ENCODE measurements around the gene KRTAP12-3.
"Not testable (repeated sequence)": the region's sequence is repeated elsewhere in the genome, so short reads cannot be mapped to it uniquely, and the experiment has no call there.

KRTAP12-3 gene

DNA sequence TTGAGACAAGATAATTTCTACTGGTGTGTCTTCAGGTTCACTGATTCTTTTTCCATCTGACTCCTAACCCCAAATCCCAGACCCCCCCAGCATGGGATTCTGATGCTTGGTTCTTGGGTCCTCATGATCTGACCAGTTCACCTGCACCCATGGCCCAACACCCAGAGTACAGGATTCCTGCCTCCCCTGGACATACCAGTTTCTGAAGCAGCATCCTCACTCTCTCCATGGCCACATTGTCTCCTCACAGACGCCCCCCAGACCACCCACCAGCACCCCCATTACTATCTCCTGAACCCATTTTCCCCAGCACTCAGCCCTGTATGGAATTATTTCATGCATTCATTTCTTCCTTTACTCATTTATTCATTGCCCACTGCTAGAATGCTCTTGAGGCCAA is 864 bp upstream of the KRTAP12-3 start:
- Histone ChIP-seq H3K9ac (ENCODE audit: low read length) (no peak overlapping the region), H3K4me1 (ENCODE audit: control insufficient read depth, low read depth, low read length) (peaks cover 27% of the 10 kb centered on the region), H3K36me3 (ENCODE audit: control insufficient read depth, low read depth, low read length) (no peaks in the 10 kb centered on the region), H3K27ac (ENCODE audit: low read length) (no peak overlapping the region), H3K4me3 (ENCODE audit: low read length) (no peak overlapping the region), H3K9me3 (ENCODE audit: control insufficient read depth, low read depth, low read length) (no peaks in the 10 kb centered on the region), H3K27me3 (ENCODE audit: control insufficient read depth, insufficient read depth, low read length) (no peaks in the 10 kb centered on the region)

- H3K4me1 ChIP-seq (ENCODE audit: control insufficient read depth, low read depth, low read length): peaks cover 32% of the 10 kb centered on the region
- no peaks in the 10 kb centered on the region for H3K27me3 ChIP-seq (ENCODE audit: control insufficient read depth, insufficient read depth, low read length)
- H3K9me3 ChIP-seq (ENCODE audit: control insufficient read depth, low read depth, low read length): no peaks in the 10 kb centered on the region
- no peak overlapping the region for H3K9ac ChIP-seq (ENCODE audit: low read length)
- no peak overlapping the region for H3K27ac ChIP-seq (ENCODE audit: low read length)
- no peaks in the 10 kb centered on the region for H3K36me3 ChIP-seq (ENCODE audit: control insufficient read depth, low read depth, low read length)
- H3K4me3 ChIP-seq (ENCODE audit: low read length): no peak overlapping the region
Observed at GRCh38 chr21:44658541-44658910, 794 bp downstream of the KRTAP12-3 start.

- Histone ChIP-seq H3K4me1 (ENCODE audit: control insufficient read depth, low read depth, low read length) (peaks cover 32% of the 10 kb centered on the region), H3K4me3 (ENCODE audit: low read length) (no peak overlapping the region), H3K27ac (ENCODE audit: low read length) (no peak overlapping the region), H3K36me3 (ENCODE audit: control insufficient read depth, low read depth, low read length) (no peaks in the 10 kb centered on the region), H3K9ac (ENCODE audit: low read length) (no peak overlapping the region), H3K27me3 (ENCODE audit: control insufficient read depth, insufficient read depth, low read length) (no peaks in the 10 kb centered on the region), H3K9me3 (ENCODE audit: control insufficient read depth, low read depth, low read length) (no peaks in the 10 kb centered on the region)
Observed at GRCh38 chr21:44658913-44659595, 1.3 kb downstream of the KRTAP12-3 start.

DNA sequence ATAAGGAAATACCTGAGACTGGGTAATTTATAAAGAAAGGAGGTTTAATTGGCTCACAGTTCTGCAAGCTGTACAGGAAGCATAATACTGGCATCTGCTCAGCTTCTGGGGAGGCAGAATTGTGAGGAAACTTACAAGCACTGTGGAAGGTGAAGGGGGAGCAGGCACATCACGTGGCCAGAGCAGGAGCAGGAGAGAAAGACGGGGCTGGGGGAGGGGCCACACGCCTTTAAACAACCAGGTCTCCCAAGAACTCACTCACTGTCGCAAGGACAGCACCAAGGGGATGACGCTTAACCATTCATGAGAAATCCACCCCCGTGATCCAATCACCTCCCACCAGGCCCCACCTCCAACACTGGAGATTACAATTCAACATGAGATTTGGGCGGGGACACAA is 3.8 kb downstream of the KRTAP12-3 start:
- not testable (repeated sequence) for H3K9ac ChIP-seq (ENCODE audit: low read length); H3K4me3 ChIP-seq (ENCODE audit: low read length); H3K9me3 ChIP-seq (ENCODE audit: control insufficient read depth, low read depth, low read length); H3K27me3 ChIP-seq (ENCODE audit: control insufficient read depth, insufficient read depth, low read length); H3K27ac ChIP-seq (ENCODE audit: low read length); H3K36me3 ChIP-seq (ENCODE audit: control insufficient read depth, low read depth, low read length)
- peaks cover 32% of the 10 kb centered on the region for H3K4me1 ChIP-seq (ENCODE audit: control insufficient read depth, low read depth, low read length)

- Histone ChIP-seq H3K9ac (ENCODE audit: low read length) (no peak overlapping the region), H3K27ac (ENCODE audit: low read length) (no peak overlapping the region), H3K9me3 (ENCODE audit: control insufficient read depth, low read depth, low read length) (peaks cover 4% of the 10 kb centered on the region), H3K4me1 (ENCODE audit: control insufficient read depth, low read depth, low read length) (peaks cover 19% of the 10 kb centered on the region), H3K27me3 (ENCODE audit: control insufficient read depth, insufficient read depth, low read length) (no peaks in the 10 kb centered on the region), H3K4me3 (ENCODE audit: low read length) (no peak overlapping the region), H3K36me3 (ENCODE audit: control insufficient read depth, low read depth, low read length) (no peaks in the 10 kb centered on the region)
Observed at GRCh38 chr21:44664691-44665090, 7.0 kb downstream of the KRTAP12-3 start.

- H3K9me3 ChIP-seq (ENCODE audit: control insufficient read depth, low read depth, low read length): peaks cover 4% of the 10 kb centered on the region
- no peak within 1 kb of the TSS for H3K27ac ChIP-seq (ENCODE audit: low read length)
- H3K36me3 ChIP-seq (ENCODE audit: control insufficient read depth, low read depth, low read length): no peaks in the 10 kb centered on the region
- H3K4me1 ChIP-seq (ENCODE audit: control insufficient read depth, low read depth, low read length): peaks cover 6% of the 10 kb centered on the region
- H3K4me3 ChIP-seq (ENCODE audit: low read length): no peak within 1 kb of the TSS
- H3K9ac ChIP-seq (ENCODE audit: low read length): no peak within 1 kb of the TSS
- H3K27me3 ChIP-seq (ENCODE audit: control insufficient read depth, insufficient read depth, low read length): no peaks in the 10 kb centered on the region
Observed at GRCh38 chr21:44666401-44667320, 8.9 kb downstream of the KRTAP12-3 start, which contains the start of gene KRTAP12-2. KRTAP12-2 (minus strand) TSS chr21:44666927; CDS start chr21:44666886, 41 bp downstream.

- H3K4me3 ChIP-seq (ENCODE audit: low read length): no peak overlapping the region
- H3K4me1 ChIP-seq (ENCODE audit: control insufficient read depth, low read depth, low read length): no peaks in the 10 kb centered on the region
- H3K27me3 ChIP-seq (ENCODE audit: control insufficient read depth, insufficient read depth, low read length): no peaks in the 10 kb centered on the region
- H3K36me3 ChIP-seq (ENCODE audit: control insufficient read depth, low read depth, low read length): no peaks in the 10 kb centered on the region
- peaks cover 4% of the 10 kb centered on the region for H3K9me3 ChIP-seq (ENCODE audit: control insufficient read depth, low read depth, low read length)
- no peak overlapping the region for H3K27ac ChIP-seq (ENCODE audit: low read length)
- no peak overlapping the region for H3K9ac ChIP-seq (ENCODE audit: low read length)
Observed at GRCh38 chr21:44667612-44668011, 9.9 kb downstream of the KRTAP12-3 start.

DNA sequence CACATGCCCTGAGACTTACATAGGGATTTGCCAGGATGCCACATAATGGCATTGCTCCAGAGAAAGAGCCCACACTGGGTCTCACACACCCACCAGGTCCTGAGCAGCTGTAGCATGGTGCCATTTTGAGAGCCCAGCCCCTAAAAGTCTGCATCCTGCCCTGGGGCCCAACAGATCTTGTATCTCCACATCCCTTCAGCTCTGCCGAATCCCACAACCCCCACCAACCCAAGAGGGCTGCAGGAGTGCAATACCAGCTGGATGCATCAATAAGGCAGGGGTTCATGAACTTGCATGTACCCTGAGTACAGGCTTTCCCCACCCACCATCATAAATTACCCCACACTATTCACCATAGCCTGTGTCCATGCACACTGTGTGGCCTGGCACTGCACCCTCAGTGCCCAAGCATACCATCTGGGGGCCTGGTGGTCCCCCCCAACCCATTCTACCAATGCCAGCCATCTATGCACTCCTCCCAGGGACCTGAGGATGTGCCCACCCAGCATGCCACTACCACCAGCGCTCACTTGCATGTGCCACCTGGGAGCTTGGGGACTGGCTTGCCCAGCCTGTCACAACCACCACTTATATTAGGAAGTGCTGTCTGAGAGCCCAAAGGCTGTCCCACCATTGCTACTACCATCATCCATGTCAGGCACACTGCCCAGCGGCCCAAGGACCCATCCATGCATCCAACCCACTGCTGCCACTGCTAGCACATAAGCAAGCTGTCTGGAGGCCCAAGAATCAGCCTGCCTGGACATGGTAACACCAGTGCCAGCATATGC is 13.1 kb downstream of the KRTAP12-3 start:
- Histone ChIP-seq H3K9ac (ENCODE audit: low read length) (no peak overlapping the region), H3K27ac (ENCODE audit: low read length) (no peak overlapping the region), H3K4me3 (ENCODE audit: low read length) (no peak overlapping the region), H3K36me3 (ENCODE audit: control insufficient read depth, low read depth, low read length) (no peaks in the 10 kb centered on the region), H3K9me3 (ENCODE audit: control insufficient read depth, low read depth, low read length) (peaks cover 4% of the 10 kb centered on the region), H3K27me3 (ENCODE audit: control insufficient read depth, insufficient read depth, low read length) (no peaks in the 10 kb centered on the region), H3K4me1 (ENCODE audit: control insufficient read depth, low read depth, low read length) (no peaks in the 10 kb centered on the region)

DNA sequence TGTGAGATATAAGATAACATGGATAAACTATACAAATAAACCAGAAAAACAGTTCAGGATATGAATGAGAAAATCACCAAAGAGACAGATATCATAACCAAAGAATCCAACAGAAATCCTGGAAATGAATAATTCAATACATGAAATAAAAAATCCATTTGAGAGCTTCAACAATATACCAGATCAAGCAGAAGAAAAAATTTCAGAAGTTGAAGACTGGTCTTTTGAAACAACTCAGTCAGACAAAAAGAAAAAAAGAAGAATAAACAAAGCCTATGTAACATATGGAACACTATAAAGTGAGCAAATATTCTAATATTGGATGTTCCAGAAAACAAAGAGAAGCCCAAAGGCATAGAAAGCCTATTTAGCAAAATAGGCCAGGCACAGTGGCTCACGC is 14.2 kb downstream of the KRTAP12-3 start:
- Histone ChIP-seq H3K9me3 (ENCODE audit: control insufficient read depth, low read depth, low read length) (peaks cover 4% of the 10 kb centered on the region), H3K9ac (ENCODE audit: low read length) (no peak overlapping the region), H3K4me1 (ENCODE audit: control insufficient read depth, low read depth, low read length) (no peaks in the 10 kb centered on the region), H3K27me3 (ENCODE audit: control insufficient read depth, insufficient read depth, low read length) (no peaks in the 10 kb centered on the region), H3K4me3 (ENCODE audit: low read length) (no peak overlapping the region), H3K36me3 (ENCODE audit: control insufficient read depth, low read depth, low read length) (no peaks in the 10 kb centered on the region), H3K27ac (ENCODE audit: low read length) (no peak overlapping the region)

- H3K27me3 ChIP-seq (ENCODE audit: control insufficient read depth, insufficient read depth, low read length): no peaks in the 10 kb centered on the region
Observed at GRCh38 chr21:44677881-44678280, 20.1 kb downstream of the KRTAP12-3 start.

GRCh38 chr21:44681152-44681551 is 23.4 kb downstream of the KRTAP12-3 start:
- Histone ChIP-seq H3K9me3 (ENCODE audit: control insufficient read depth, low read depth, low read length) (no peaks in the 10 kb centered on the region), H3K27me3 (ENCODE audit: control insufficient read depth, insufficient read depth, low read length) (no peaks in the 10 kb centered on the region)

More at GRCh38 chr21:44677881-44678280, 20.1 kb downstream of the KRTAP12-3 start:
- Histone ChIP-seq H3K4me3 (ENCODE audit: low read length) (no peak overlapping the region), H3K27ac (ENCODE audit: low read length) (no peak overlapping the region), H3K4me1 (ENCODE audit: control insufficient read depth, low read depth, low read length) (no peaks in the 10 kb centered on the region), H3K9ac (ENCODE audit: low read length) (no peak overlapping the region), H3K36me3 (ENCODE audit: control insufficient read depth, low read depth, low read length) (no peaks in the 10 kb centered on the region), H3K9me3 (ENCODE audit: control insufficient read depth, low read depth, low read length) (no peaks in the 10 kb centered on the region)

More at GRCh38 chr21:44681152-44681551, 23.4 kb downstream of the KRTAP12-3 start:
- Histone ChIP-seq H3K27ac (ENCODE audit: low read length) (no peak overlapping the region), H3K4me3 (ENCODE audit: low read length) (no peak overlapping the region), H3K4me1 (ENCODE audit: control insufficient read depth, low read depth, low read length) (peaks cover 5% of the 10 kb centered on the region), H3K9ac (ENCODE audit: low read length) (no peak overlapping the region), H3K36me3 (ENCODE audit: control insufficient read depth, low read depth, low read length) (no peaks in the 10 kb centered on the region)
